NCI-H1436 treated with DMSO at 0.1 percent for 48 hours (cell line): ENCODE data around the gene NPHP4.

Experiments used
- DNase-seq: peaks from one replicate; lab custom pipeline; 2025; lab: John Stamatoyannopoulos, UW

NPHP4 gene

GRCh38 chr1:5850503-5850902 lies 141.7 kb downstream of the NPHP4 start:
- no peak for DNase-seq

GRCh38 chr1:5849550-5849949 lies 142.7 kb downstream of the NPHP4 start:
- DNase-seq = no peak

GRCh38 chr1:5847013-5847659 lies 145.1 kb downstream of the NPHP4 start:
- DNase-seq = no peak

GRCh38 chr1:5845376-5845775 lies 146.8 kb downstream of the NPHP4 start:
- DNase-seq = no peak

GRCh38 chr1:5844442-5844841 lies 147.8 kb downstream of the NPHP4 start:
- DNase-seq = no peak

- no peak for DNase-seq
Observed at GRCh38 chr1:5843521-5844096, 148.6 kb downstream of the NPHP4 start.

- no peak for DNase-seq
Observed at GRCh38 chr1:5842679-5843078, 149.5 kb downstream of the NPHP4 start.

- DNase-seq = no peak
Observed at GRCh38 chr1:5840551-5841001, 151.6 kb downstream of the NPHP4 start.

- DNase-seq = no peak
Observed at GRCh38 chr1:5839881-5840550, 152.2 kb downstream of the NPHP4 start.

- no peak for DNase-seq
Observed at GRCh38 chr1:5839161-5839880, 152.9 kb downstream of the NPHP4 start.

GRCh38 chr1:5837976-5838653 lies 154.1 kb downstream of the NPHP4 start:
- no peak for DNase-seq

- no peak for DNase-seq
Observed at GRCh38 chr1:5836776-5837440, 155.3 kb downstream of the NPHP4 start.

- DNase-seq = no peak
Observed at GRCh38 chr1:5835179-5835562, 157.1 kb downstream of the NPHP4 start.

- no peak for DNase-seq
Observed at GRCh38 chr1:5834477-5835178, 157.6 kb downstream of the NPHP4 start.

- no peak for DNase-seq
Observed at GRCh38 chr1:5833911-5834310, 158.3 kb downstream of the NPHP4 start.

GRCh38 chr1:5832916-5833895 lies 159.0 kb downstream of the NPHP4 start:
- DNase-seq = no peak

GRCh38 chr1:5831600-5832335 lies 160.5 kb downstream of the NPHP4 start:
- no peak for DNase-seq

- DNase-seq = no peak
Observed at GRCh38 chr1:5830771-5831599, 161.2 kb downstream of the NPHP4 start.
